GM21381 (cell line): ENCODE measurements around the gene HMGCS2.

Experiments used
- ATAC-seq: cut with Tn5 transposase; IDR thresholded peaks from one replicate; pipeline ENCODE4 v1.9.1; 2021; ENCODE audit warnings: mild to moderate bottlenecking, moderate library complexity; ENCODE audit not compliant: unreplicated experiment

Gene HMGCS2

GRCh38 chr1:119768778-119769177, at the start of gene HMGCS2:
Gene HMGCS2 (minus strand): TSS chr1:119768905. CDS start chr1:119768844, 61 bp downstream.
- ATAC-seq = no peak

- no peak for ATAC-seq
Measured at GRCh38 chr1:119818181-119818580, 49.5 kb upstream of the HMGCS2 start.

- no peak for ATAC-seq
Measured at GRCh38 chr1:119816407-119816806, 47.7 kb upstream of the HMGCS2 start.

GRCh38 chr1:119815928-119816327, 47.2 kb upstream of the HMGCS2 start:
- ATAC-seq = no peak

- no peak for ATAC-seq
Measured at GRCh38 chr1:119815361-119815760, 46.7 kb upstream of the HMGCS2 start.

GRCh38 chr1:119814288-119814687, 45.6 kb upstream of the HMGCS2 start:
- no peak for ATAC-seq

GRCh38 chr1:119811985-119812557, 43.4 kb upstream of the HMGCS2 start:
- no peak for ATAC-seq

- ATAC-seq = no peak
Measured at GRCh38 chr1:119811387-119811786, 42.7 kb upstream of the HMGCS2 start, which contains the start of gene REG4. Gene REG4 (minus strand): TSS chr1:119811460. CDS start chr1:119808769, 2,691 bp downstream.

- no peak for ATAC-seq
Measured at GRCh38 chr1:119808972-119809550, 40.4 kb upstream of the HMGCS2 start.

GRCh38 chr1:119808491-119808890, 39.8 kb upstream of the HMGCS2 start:
- ATAC-seq = no peak

- no peak for ATAC-seq
Measured at GRCh38 chr1:119806489-119806888, 37.8 kb upstream of the HMGCS2 start.

GRCh38 chr1:119805746-119806145, 37.0 kb upstream of the HMGCS2 start:
- ATAC-seq = no peak

GRCh38 chr1:119805247-119805646, 36.5 kb upstream of the HMGCS2 start:
- no peak for ATAC-seq

- ATAC-seq = no peak
Measured at GRCh38 chr1:119799599-119800177, 31.0 kb upstream of the HMGCS2 start.

GRCh38 chr1:119799003-119799402, 30.3 kb upstream of the HMGCS2 start:
- no peak for ATAC-seq

GRCh38 chr1:119797606-119798005, 28.9 kb upstream of the HMGCS2 start:
- no peak for ATAC-seq

- no peak for ATAC-seq
Measured at GRCh38 chr1:119797162-119797561, 28.5 kb upstream of the HMGCS2 start.

GRCh38 chr1:119795261-119796200, 26.8 kb upstream of the HMGCS2 start:
- no peak for ATAC-seq

GRCh38 chr1:119794876-119795240, 26.2 kb upstream of the HMGCS2 start:
- no peak for ATAC-seq

- no peak for ATAC-seq
Measured at GRCh38 chr1:119794230-119794875, 25.6 kb upstream of the HMGCS2 start.

- no peak for ATAC-seq
Measured at GRCh38 chr1:119791377-119791776, 22.7 kb upstream of the HMGCS2 start.
